GM19043 (cell line): ENCODE measurements around the gene CD300LF.

Experiments
- ATAC-seq: cut with Tn5 transposase; IDR thresholded peaks from one replicate; pipeline ENCODE4 v1.9.1; 2021; ENCODE audit warnings: low read depth; ENCODE audit not compliant: unreplicated experiment

CD300LF gene

GRCh38 chr17:74746922-74747321 lies 34.2 kb upstream of the CD300LF start:
- no peak for ATAC-seq

GRCh38 chr17:74746376-74746775 lies 33.7 kb upstream of the CD300LF start:
- ATAC-seq = no peak

- ATAC-seq = no peak
Measured at GRCh38 chr17:74745548-74746177, 32.9 kb upstream of the CD300LF start.

- ATAC-seq = no peak
Measured at GRCh38 chr17:74744714-74745547, 32.2 kb upstream of the CD300LF start.

GRCh38 chr17:74744349-74744713 lies 31.6 kb upstream of the CD300LF start:
- ATAC-seq = no peak

GRCh38 chr17:74743755-74744154 lies 31.0 kb upstream of the CD300LF start:
- ATAC-seq = no peak

GRCh38 chr17:74742978-74743545 lies 30.3 kb upstream of the CD300LF start:
- ATAC-seq = no peak

GRCh38 chr17:74742153-74742515 lies 29.4 kb upstream of the CD300LF start:
- peak; percentile 46 for ATAC-seq

- no peak for ATAC-seq
Measured at GRCh38 chr17:74740641-74741387, 28.1 kb upstream of the CD300LF start.

- ATAC-seq = no peak
Measured at GRCh38 chr17:74740173-74740572, 27.4 kb upstream of the CD300LF start.

GRCh38 chr17:74739227-74739831 lies 26.6 kb upstream of the CD300LF start:
- ATAC-seq = no peak

- ATAC-seq = no peak
Measured at GRCh38 chr17:74738051-74738996, 25.6 kb upstream of the CD300LF start.

- no peak for ATAC-seq
Measured at GRCh38 chr17:74737299-74738050, 24.8 kb upstream of the CD300LF start.

GRCh38 chr17:74736513-74737298 lies 24.0 kb upstream of the CD300LF start, which contains the start of gene RAB37:
Gene RAB37 (plus strand): TSS chr17:74737256. CDS start chr17:74737273, 17 bp downstream.
- no peak for ATAC-seq

- no peak for ATAC-seq
Measured at GRCh38 chr17:74734256-74734655, 21.5 kb upstream of the CD300LF start.

- ATAC-seq = no peak
Measured at GRCh38 chr17:74733365-74734122, 20.8 kb upstream of the CD300LF start.
